CD4-positive, alpha-beta T cell (primary cell): ENCODE data around the gene TPH1. TPM values are rescaled to one million over a fixed set of nuclear protein-coding genes. Genes with fewer than 3 reads are reported as not detected.
A peak's percentile ranks its signal among the peaks of the same experiment; 100 is the strongest.

Source experiments
- ATAC-seq: fragments of 200-7000 bp; cut with Tn5 transposase; one replicate; pipeline ENCODE4 v1.10.0; 2022; ENCODE audit warnings: mild to moderate bottlenecking; ENCODE audit not compliant: poor library complexity
- CTCF ChIA-PET: fragments of 350-600 bp; sonication (Branson Sonifier 250); formaldehyde crosslinking; loops from one replicate; lab custom pipeline; 2021; ENCODE audit warnings: antibody characterized with exemption, inconsistent platforms; lab: Charles Lee
- POLR2A ChIA-PET: fragments of 350-600 bp; sonication (Branson Sonifier 250); formaldehyde crosslinking; loops from one replicate; lab custom pipeline; 2021; ENCODE audit warnings: antibody characterized with exemption, inconsistent platforms; lab: Charles Lee
- DNase-seq, 14 experiments: peaks; one replicate each; pipeline ENCODE4 v3.0.0-alpha.2; 2013 to 2020; ENCODE audit warnings: mixed read lengths in 2 of 14
- H3K27ac ChIP-seq, 2 donors: one replicate each; pipeline versions ENCODE4 v1.5.1 to v1.7.0; 2013; ENCODE audit warnings: low read length in 2 of 2, low read depth in 1 of 2, mild to moderate bottlenecking in 1 of 2
- H3K27me3 ChIP-seq, 2 experiments: 1 replicate in 1 of 2; 2 replicates in 1 of 2; pipeline versions ENCODE4 v1.6.1 to v1.7.0; 2013; ENCODE audit warnings: low read length in 2 of 2, control low read depth in 1 of 2, mild to moderate bottlenecking in 1 of 2, moderate library complexity in 1 of 2; ENCODE audit not compliant: insufficient read depth in 2 of 2, control insufficient read depth in 1 of 2
- H3K36me3 ChIP-seq: one replicate; pipeline ENCODE4 v1.6.1; 2013; ENCODE audit warnings: low read length, control low read depth; ENCODE audit not compliant: insufficient read depth
- H3K4me1 ChIP-seq: one replicate; pipeline ENCODE4 v1.6.1; 2013; ENCODE audit warnings: low read length, control low read depth; ENCODE audit not compliant: insufficient read depth
- H3K4me3 ChIP-seq: one replicate; pipeline ENCODE4 v1.5.1; 2013; ENCODE audit warnings: mild to moderate bottlenecking, low read length, moderate library complexity
- H3K9me3 ChIP-seq, 2 experiments: 1 replicate in 1 of 2; 2 replicates in 1 of 2; pipeline versions ENCODE4 v1.6.1 to v1.7.0; 2013; ENCODE audit warnings: low read length in 2 of 2, mild to moderate bottlenecking in 2 of 2, control low read depth in 1 of 2, moderate library complexity in 1 of 2; ENCODE audit not compliant: control insufficient read depth in 1 of 2, insufficient read depth in 1 of 2
- H3K27ac Mint-ChIP-seq: one replicate; pipeline ENCODE4 v1.8.0; 2020; ENCODE audit warnings: mixed read lengths
- H3K27me3 Mint-ChIP-seq: one replicate; pipeline ENCODE4 v1.8.0; 2021; ENCODE audit warnings: mixed read lengths
- H3K36me3 Mint-ChIP-seq: one replicate; pipeline ENCODE4 v1.8.0; 2021; ENCODE audit warnings: low read depth, mixed read lengths
- H3K4me1 Mint-ChIP-seq: one replicate; pipeline ENCODE4 v1.8.0; 2021; ENCODE audit warnings: low read depth, mixed read lengths
- H3K4me3 Mint-ChIP-seq: one replicate; pipeline ENCODE4 v1.8.0; 2020; ENCODE audit warnings: mild to moderate bottlenecking, mixed read lengths
- H3K9me3 Mint-ChIP-seq: one replicate; pipeline ENCODE4 v1.8.0; 2020; ENCODE audit warnings: mixed read lengths
- CTCF ChIP-seq: fragments of 200-600 bp; IDR thresholded peaks from one replicate; pipeline ENCODE4 v1.8.0; 2022; ENCODE audit warnings: antibody characterized with exemption, mild to moderate bottlenecking
- intact Hi-C, 2 experiments: fragments of 100-400 bp; cut with DNase I in 1 of 2; cut with micrococcal nuclease in 1 of 2; formaldehyde crosslinking; loops; one replicate each; pipeline versions ENCODE4 v1.15.1 to v1.9.0; 2023 to 2025; cut with DNase I, micrococcal nuclease
- total RNA-seq, 174 experiments: library from RNA in 2 of 174; stranded (reverse) in 2 of 174; gene quantifications; one replicate each; pipeline ENCODE4 v1.2.3 and lab custom pipeline; 2021 to 2026

TPH1 gene
- total RNA-seq, 2 experiments from 2014 or later, result 1.1 to 1.5 TPM

GRCh38 chr11:18012906-18013781, 32.9 kb downstream of the TPH1 start, which contains the start of gene SERGEF:
Gene SERGEF, minus strand, starts transcription at chr11:18013047. Its CDS starts 37 bp downstream, at chr11:18013010.
- TF ChIP-seq CTCF, result no peak
- intact Hi-C loops, result loop anchor here (5.0 to 10.0 kb wide), 8 partner anchors 309 to 1278 kb away; partner anchors contain the start of genes GTF2H1 (in 2 of the 2), HPS5 (in 2 of the 2), C11orf58 (in 1 of the 2) and PIK3C2A (in 1 of the 2)
- H3K4me3 ChIP-seq, result peak within 1 kb of the TSS; percentile 98
- no peaks in the 10 kb centered on the region for H3K9me3 ChIP-seq
- peaks cover 33% of the 10 kb centered on the region for H3K4me1 Mint-ChIP-seq
- peak within 1 kb of the TSS; percentile 98 for H3K4me3 Mint-ChIP-seq
- ChIA-PET CTCF (interaction anchor here (0.7 to 2.4 kb wide), 2 partner anchors 65 to 93 kb away, joined by 3 to 15 read pairs; partner anchors contain the start of gene SAAL1), POLR2A (interaction anchor here (0.6 to 2.8 kb wide), 17 partner anchors 10 to 1103 kb away, joined by 3 to 12 read pairs (median 4); partner anchors contain the start of genes GTF2H1, HPS5, LDHA and SAAL1)
- H3K27me3 Mint-ChIP-seq, result no peaks in the 10 kb centered on the region
- peaks cover 11% of the 10 kb centered on the region for H3K36me3 Mint-ChIP-seq
- peak within 1 kb of the TSS; percentile 92 for H3K27ac Mint-ChIP-seq
- ATAC-seq, result peak; percentile 80
- no peaks in the 10 kb centered on the region for H3K36me3 ChIP-seq
- no peaks in the 10 kb centered on the region for H3K9me3 Mint-ChIP-seq
- H3K27me3 ChIP-seq, result no peaks in the 10 kb centered on the region
- peak within 1 kb of the TSS; percentile 82 to 83 for H3K27ac ChIP-seq
- peak; percentile 79 to 97 (median 93) for DNase-seq
- peaks cover 22% of the 10 kb centered on the region for H3K4me1 ChIP-seq

GRCh38 chr11:18012122-18012905, 33.8 kb downstream of the TPH1 start:
- peaks cover 19% of the 10 kb centered on the region for H3K36me3 Mint-ChIP-seq
- POLR2A ChIA-PET, result interaction anchor here (1.0 to 2.8 kb wide), 9 partner anchors 9 to 1104 kb away, joined by 3 to 12 read pairs (median 4); partner anchors contain the start of genes LDHA, SAAL1 and SPTY2D1

More at GRCh38 chr11:18012122-18012905, 33.8 kb downstream of the TPH1 start:
- Mint-ChIP-seq H3K4me3 (peak overlapping the region; percentile 98), H3K27ac (peak overlapping the region; percentile 92), H3K9me3 (no peaks in the 10 kb centered on the region), H3K27me3 (no peaks in the 10 kb centered on the region), H3K4me1 (peaks cover 33% of the 10 kb centered on the region)
- no peak for TF ChIP-seq CTCF
- Histone ChIP-seq H3K36me3 (no peaks in the 10 kb centered on the region), H3K9me3 (no peaks in the 10 kb centered on the region), H3K27ac (peak overlapping the region; percentile 66 to 75), H3K4me1 (peaks cover 22% of the 10 kb centered on the region), H3K27me3 (no peaks in the 10 kb centered on the region), H3K4me3 (peak overlapping the region; percentile 62)
- peak in 10 of 14 experiments; percentile 4 to 62 (median 14) for DNase-seq
- no peak for ATAC-seq
- CTCF ChIA-PET, result interaction anchor here (0.6 to 0.7 kb wide), 2 partner anchors 65 to 299 kb away, joined by 3 read pairs; no protein-coding TSS in a partner anchor
- intact Hi-C loops, result loop anchor here (5.0 to 10.0 kb wide), 8 partner anchors 310 to 1278 kb away; partner anchors contain the start of genes GTF2H1 (in 2 of the 2), HPS5 (in 2 of the 2), C11orf58 (in 1 of the 2) and PIK3C2A (in 1 of the 2)
